HG02970 (cell line): ENCODE data around the gene ABCB8.
"Not testable (repeated sequence)": the region's sequence is repeated elsewhere in the genome, so short reads cannot be mapped to it uniquely, and the experiment has no call there.

Experiments used
- ATAC-seq: cut with Tn5 transposase; IDR thresholded peaks from one replicate; pipeline ENCODE4 v1.9.1; 2021; ENCODE audit warnings: mild to moderate bottlenecking, moderate library complexity, moderate number of reproducible peaks; ENCODE audit not compliant: unreplicated experiment, low FRiP score

The ABCB8 gene

DNA sequence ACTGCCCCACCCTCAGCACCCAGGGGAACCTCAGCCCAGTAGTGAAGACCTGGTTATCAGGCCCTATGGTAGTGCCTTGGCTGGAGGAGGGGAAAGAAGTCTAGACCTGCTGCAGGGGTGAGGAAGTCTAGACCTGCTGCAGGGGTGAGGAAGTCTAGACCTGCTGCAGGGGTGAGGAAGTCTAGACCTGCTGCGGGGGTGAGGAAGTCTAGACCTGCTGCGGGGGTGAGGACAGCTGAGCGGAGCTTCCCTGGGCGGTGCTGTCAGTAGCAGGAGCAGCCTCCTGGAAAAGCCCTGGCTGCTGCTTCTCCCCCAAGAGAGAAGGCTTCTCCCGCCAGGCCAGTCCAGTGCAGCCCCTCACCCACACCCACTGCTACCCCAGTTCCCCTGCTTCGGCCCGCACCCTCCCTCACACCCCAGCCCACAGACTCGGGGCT lies 31.2 kb upstream of the ABCB8 start:
- no peak for ATAC-seq

DNA sequence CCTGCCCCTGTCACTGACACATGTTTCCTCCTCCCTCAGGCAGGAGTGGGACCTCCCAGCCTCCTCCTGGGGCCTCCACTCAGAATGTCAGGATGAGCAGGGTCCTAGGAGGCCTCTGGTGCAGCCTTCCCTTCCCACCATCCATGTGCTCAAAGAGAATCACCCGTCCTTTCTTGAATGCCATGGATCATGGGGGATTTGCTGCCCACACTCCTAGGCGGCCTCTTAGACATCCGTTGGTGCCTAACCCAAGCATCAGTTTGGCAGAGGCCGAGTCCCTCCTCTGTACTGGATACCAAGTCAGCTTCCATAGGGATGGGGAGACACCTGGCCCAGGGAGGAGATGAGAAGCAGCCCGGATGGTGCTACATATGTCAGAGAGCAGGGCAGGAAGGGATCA lies 30.4 kb upstream of the ABCB8 start:
- no peak for ATAC-seq

DNA sequence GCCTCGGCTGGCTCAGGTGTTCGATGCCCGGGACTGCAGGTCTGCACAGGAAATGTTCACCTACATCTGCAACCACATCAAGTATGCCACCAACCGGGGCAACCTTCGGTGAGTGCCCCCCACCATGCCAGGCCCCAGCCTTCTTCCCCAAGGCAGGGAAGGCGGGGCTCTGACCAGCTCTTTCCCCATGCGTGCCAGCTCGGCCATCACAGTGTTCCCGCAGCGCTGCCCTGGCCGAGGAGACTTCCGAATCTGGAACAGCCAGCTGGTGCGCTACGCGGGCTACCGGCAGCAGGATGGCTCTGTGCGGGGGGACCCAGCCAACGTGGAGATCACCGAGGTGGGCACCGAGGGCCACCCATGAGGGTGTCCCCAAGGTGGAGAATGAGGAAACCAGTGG lies 29.9 kb upstream of the ABCB8 start:
- no peak for ATAC-seq

DNA sequence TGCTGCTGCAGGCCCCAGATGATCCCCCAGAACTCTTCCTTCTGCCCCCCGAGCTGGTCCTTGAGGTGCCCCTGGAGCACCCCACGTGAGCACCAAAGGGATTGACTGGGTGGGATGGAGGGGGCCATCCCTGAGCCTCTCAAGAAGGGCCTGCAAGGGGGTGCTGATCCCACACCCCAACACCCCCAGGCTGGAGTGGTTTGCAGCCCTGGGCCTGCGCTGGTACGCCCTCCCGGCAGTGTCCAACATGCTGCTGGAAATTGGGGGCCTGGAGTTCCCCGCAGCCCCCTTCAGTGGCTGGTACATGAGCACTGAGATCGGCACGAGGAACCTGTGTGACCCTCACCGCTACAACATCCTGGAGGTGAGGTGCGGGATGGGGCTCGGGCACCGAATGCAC lies 29.2 kb upstream of the ABCB8 start:
- no peak for ATAC-seq

DNA sequence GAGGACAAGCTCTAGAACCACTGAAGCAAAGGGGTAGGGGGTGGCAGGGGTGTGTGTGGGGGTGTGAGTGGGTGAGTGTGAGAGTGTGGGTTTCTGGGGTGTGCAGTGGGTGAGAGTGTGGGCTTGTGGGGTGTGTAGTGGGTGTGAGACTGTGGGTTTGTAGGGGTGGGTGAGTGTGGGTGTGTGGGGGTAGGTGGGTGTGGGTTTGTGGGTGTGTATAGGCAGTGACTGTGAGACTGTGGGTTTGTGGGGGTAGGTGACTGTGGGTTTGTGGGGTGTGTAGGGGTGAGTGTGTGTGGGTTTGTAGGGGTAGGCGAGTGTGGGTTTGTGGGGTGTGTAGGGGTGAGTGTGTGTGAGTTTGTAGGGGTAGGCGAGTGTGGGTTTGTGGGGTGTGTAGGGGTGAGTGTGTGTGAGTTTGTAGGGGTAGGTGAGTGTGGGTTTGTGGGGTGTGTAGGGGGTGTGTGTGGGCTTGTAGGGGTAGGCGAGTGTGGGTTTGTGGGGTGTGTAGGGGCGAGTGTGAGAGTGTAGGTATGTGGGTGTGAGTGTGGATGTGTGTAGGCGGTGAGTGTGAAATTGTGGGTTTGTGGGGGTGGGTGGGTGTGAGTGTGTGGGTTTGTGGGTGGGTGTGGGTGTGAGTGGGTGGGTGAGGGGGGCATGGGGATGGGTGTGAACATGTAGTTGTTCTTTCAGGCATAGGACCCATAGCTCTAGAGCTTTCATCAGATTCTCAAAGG lies 28.6 kb upstream of the ABCB8 start:
- no peak for ATAC-seq

DNA sequence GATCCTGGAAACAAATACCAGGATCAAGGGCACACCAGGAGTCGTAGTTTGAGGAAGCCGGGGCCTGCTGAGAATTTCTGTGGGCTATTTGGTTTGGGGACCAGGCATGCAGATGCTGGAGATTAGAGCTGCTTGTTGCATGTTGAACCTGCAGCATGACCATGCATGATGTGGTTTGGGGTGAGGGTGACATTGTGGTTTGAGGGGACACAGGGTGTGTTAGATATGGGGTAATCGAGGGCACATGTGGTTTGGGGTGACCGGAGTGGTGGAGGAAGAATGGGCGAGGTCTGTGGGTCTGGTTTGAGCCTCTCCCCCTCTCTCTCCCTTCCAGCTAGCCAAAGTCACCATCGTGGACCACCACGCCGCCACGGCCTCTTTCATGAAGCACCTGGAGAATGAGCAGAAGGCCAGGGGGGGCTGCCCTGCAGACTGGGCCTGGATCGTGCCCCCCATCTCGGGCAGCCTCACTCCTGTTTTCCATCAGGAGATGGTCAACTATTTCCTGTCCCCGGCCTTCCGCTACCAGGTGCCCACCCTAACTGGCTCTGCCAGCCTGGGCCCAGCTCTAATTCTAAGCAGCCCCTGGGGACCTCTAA lies 27.3 kb upstream of the ABCB8 start:
- ATAC-seq: no peak

DNA sequence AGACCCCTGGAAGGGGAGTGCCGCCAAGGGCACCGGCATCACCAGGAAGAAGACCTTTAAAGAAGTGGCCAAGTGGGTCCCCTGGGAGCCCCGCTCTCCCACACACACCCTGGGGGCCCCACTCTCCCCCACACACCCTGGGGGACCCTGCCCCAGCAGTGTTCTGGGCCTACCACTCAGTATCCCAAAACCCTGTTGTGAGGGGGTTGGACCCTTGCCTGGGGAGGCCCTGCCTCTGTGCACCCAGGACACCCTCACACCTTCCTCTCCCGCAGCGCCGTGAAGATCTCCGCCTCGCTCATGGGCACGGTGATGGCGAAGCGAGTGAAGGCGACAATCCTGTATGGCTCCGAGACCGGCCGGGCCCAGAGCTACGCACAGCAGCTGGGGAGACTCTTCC lies 26.7 kb upstream of the ABCB8 start:
- no peak for ATAC-seq

DNA sequence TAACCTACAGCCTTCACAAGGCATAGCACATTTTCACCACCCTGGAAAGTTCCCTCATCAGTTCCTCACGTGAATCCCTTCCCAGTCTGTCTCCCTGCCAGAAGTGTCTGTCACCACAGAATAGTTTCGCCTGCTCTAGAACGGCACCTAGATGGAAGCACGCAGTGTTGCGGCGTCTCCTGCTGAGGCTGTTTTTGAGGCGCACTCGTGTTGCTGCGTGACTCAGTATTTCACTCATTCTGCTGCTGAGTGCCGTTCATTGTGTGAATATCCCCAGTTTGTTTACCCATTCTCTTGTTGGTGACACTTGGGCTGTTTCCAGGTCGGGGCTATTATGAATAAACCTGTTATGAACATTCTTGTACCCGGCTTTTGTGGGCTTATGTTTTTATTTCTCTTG lies 24.7 kb upstream of the ABCB8 start:
- no peak for ATAC-seq

DNA sequence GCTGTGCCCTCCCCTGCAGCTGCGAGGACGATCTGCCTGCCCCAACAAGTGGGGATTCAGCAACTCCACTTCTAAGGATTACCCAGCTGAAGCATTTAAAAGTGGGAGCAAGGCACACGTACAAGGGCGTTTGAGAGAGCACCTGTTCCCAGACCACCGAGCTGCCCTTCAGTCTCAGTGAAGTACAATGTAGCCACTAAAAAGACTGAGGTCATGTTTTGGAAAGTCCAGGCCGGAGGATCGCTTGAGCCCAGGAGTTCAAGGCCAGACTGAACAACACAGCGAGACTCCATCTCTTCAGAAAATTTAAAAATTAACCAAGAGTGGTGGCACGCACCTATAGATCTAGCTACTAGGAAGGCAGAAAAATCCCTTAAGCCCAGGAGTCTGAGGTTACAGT lies 22.7 kb upstream of the ABCB8 start:
- no peak for ATAC-seq

DNA sequence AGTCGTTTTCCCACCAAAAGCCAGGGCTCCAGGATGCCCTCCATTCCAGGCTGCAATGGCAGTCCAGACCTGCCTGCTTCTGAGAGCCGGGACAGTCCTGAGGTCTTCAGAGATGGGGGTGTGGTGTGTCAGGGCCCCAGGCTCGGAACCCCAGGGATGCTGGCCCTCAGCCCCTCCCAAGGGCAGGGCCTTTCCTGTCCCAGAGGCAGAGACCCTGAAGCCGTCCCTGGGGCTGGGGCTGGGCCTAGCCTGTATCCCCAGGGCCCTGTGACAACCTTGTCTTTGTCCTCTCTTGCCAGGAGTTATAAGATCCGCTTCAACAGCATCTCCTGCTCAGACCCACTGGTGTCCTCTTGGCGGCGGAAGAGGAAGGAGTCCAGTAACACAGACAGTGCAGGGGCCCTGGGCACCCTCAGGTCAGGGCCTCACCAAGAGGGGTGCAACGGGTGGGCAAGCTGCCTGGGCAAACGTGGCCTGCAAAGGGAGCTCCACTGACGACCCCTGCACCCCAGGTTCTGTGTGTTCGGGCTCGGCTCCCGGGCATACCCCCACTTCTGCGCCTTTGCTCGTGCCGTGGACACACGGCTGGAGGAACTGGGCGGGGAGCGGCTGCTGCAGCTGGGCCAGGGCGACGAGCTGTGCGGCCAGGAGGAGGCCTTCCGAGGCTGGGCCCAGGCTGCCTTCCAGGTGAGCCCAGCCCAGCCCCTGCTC lies 21.5 kb upstream of the ABCB8 start:
- ATAC-seq: no peak

DNA sequence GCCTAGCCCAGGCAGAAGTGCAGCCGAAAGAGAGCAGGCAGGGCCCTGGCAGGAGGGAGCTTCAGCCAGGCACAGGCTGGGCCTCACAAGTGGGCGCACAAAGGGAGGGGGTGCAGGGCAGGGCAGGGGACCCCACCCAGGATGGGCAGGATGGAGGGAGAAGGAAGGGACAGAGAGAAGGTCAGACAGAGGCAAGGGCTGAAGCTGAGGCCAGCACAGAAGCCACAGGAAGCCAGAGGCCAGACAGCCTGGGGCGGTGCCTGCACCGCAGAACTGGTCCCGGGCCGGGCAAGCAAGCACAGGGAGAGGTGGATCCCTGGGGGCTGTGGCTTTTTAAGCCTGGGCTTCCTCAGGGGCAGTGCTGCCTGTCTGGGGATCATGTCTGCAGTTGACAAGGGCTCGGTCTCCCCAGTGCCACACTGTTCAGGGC lies 20.8 kb upstream of the ABCB8 start:
- no peak for ATAC-seq

DNA sequence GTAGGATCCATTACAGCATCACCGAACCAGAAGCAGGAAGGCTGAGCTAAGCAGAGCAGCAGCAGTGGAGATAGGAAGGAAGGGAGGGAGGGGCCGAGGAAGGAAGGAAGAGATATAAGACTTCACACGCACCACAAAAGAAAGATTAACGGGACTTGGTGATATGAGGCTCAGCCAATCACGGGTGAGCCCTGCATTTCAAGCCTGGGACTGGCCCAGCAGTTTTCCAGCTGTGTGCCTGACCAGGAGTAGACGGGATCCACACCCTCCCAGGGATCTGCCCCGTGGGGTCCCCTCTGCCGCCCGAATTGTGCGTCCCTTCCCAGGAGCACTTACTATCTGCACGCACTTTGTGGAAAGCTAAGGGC lies 20.1 kb upstream of the ABCB8 start:
- no peak for ATAC-seq

DNA sequence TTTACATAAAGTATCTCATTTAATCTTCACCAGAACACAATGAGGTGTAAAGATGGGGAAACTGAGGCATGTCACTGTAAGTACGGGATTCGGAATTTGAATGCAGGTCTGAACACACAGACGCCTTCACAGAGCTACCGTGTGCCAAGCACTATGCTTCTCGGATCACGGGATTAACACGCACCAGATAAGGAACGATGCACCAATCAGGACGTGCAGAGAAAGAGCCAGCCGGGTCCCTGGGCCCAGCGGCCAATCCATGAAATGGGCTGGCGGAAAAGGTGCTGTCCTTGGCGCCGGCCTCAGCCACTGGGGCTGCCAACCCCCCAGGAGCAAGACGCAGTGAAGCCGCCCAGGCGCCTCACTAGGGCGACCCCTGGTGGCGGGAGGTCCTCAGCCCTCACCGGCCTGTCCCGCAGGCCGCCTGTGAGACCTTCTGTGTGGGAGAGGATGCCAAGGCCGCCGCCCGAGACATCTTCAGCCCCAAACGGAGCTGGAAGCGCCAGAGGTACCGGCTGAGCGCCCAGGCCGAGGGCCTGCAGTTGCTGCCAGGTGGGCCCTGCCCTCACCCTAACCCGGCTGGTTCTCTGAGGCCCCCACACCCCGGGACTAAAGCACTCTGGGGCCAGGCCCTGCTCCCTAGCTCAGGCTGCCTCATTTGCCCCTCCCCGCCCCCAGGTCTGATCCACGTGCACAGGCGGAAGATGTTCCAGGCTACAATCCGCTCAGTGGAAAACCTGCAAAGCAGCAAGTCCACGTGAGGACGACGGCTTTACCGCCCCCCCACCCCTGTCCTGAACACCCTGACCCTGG lies 19.5 kb upstream of the ABCB8 start:
- ATAC-seq: no peak

DNA sequence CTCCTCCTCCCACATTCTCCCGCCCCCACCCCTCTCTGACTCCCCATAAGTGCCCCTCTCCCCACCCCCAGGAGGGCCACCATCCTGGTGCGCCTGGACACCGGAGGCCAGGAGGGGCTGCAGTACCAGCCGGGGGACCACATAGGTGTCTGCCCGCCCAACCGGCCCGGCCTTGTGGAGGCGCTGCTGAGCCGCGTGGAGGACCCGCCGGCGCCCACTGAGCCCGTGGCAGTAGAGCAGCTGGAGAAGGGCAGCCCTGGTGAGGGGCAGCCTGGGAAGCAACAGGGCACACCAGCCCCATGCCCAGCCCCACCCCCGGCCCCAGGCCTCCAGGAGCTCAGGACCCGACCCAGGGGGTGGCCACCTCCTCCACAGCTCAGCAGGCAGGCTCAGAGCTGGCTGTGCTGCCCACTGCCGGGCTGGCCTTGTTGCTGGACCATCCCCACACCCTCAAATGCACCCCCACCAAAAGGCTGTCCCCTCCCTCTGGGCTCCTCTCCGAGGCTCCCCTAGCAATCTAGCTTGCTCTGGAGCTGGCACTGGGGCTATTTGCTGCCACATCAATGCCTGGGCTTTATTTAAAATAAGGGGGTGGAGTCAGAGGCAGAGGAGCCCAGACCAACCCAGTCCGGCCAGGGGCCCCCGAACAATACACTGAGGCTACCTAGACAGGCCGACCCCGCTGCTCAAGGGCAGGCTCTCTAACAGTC lies 18.8 kb upstream of the ABCB8 start:
- no peak for ATAC-seq

DNA sequence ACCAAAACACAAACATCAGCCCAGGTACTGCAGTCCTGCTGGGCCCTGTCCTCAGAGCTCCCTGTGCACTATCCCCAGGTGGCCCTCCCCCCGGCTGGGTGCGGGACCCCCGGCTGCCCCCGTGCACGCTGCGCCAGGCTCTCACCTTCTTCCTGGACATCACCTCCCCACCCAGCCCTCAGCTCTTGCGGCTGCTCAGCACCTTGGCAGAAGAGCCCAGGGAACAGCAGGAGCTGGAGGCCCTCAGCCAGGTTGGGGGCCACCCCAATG lies 18.3 kb upstream of the ABCB8 start:
- no peak for ATAC-seq

DNA sequence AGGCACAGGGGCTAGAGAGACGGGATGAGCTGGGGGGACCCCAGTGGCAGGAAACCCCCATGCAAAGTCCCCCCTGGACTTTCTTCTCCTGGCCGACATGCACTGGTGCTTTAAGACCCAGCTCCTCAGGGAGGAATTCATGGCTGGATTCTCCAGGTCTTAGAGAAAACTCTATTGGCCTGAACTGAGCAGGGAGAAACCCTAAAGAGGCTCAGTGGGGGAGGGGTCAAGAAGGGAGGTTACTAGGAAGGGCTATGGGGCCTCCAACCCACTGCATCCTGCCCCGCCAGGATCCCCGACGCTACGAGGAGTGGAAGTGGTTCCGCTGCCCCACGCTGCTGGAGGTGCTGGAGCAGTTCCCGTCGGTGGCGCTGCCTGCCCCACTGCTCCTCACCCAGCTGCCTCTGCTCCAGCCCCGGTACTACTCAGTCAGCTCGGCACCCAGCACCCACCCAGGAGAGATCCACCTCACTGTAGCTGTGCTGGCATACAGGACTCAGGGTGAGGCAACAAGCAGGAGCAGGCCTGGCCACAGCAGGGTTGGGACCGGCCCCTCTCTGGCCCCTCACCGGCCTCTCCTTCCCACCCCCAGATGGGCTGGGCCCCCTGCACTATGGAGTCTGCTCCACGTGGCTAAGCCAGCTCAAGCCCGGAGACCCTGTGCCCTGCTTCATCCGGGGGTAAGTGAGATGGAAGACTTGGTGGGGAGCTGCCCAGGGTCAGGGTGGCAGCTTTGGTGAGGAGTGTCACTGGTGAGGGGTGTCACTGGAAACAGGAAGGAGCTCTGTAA lies 17.7 kb upstream of the ABCB8 start:
- no peak for ATAC-seq

DNA sequence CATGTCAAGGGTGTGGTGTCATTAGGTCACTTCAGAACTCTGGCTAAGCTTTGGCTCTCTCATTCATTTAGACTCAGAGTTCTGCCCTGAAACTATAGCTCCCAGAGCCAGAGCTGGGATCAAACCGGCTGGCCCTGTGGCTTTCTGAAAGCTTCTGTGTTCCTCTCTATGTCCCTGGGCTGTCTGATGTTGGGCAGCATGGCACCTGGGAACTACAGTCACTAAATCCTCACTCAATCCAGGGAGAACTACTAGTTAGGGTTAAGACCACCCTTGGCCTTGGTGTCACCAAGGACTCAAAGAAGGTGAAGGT lies 17.2 kb upstream of the ABCB8 start:
- no peak for ATAC-seq

DNA sequence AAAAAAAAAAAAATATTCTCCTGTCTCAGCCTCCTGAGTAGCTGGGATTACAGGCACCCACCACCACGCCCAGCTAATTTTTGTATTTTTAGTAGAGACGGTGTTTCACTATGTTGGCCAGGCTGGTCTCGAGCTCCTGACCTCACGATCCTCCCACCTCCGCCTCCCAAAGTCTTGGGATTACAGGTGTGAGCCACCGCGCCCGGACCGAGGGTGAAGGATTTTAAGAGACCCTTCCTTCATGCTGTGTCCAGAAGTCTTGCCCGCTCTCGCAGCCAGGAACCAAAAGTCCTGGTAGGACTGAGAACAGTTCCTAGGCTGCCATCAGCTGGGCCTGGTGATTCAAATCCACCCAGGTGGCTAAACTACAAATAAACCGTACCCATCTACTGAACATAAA lies 16.6 kb upstream of the ABCB8 start:
- not testable (repeated sequence) for ATAC-seq

DNA sequence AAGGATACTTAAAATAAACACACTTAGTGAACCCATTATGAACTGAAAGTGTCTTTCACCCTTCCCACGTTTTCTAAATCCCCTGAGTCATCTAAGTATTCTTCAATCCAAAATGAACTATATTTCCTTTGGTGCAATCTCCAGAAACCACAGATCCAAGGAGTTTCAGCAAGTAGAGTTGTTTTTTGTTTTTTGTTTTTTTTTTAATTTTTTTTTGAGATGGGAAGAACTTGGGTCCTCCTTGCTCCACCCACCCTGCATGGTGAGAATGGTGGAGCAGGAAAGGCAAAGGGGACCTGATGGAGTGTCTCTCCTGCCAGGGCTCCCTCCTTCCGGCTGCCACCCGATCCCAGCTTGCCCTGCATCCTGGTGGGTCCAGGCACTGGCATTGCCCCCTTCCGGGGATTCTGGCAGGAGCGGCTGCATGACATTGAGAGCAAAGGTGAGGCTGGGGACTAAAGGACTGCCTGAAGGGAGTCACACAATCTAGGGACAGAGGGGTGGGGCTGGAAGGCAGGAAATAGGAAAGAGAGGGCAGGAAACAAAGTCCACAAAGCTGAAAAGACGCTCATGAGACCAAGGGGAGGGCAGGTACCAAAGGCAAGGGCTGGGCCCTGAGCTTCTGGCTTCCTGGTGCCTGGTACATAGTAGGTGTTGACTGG lies 16.1 kb upstream of the ABCB8 start:
- ATAC-seq: no peak

DNA sequence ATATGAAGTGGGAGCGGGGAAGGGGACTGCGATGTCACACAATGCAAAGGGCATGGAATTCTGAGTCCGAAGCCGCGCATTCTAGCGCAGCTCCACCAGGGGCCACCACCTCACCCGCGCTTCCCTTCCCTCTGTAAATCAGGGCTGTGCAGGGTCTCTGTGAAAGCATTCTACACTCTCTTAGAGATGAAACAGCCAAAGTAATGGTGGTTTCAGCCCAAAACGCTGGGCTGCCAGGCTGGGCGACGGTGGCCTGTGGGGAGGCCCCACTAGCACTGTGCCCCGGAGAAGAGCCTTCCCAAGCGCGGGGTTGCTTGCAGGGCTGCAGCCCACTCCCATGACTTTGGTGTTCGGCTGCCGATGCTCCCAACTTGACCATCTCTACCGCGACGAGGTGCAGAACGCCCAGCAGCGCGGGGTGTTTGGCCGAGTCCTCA lies 15.3 kb upstream of the ABCB8 start:
- no peak for ATAC-seq
